GM18519 (cell line): ENCODE results near the gene MIER2.
"Not testable (repeated sequence)": the region's sequence is repeated elsewhere in the genome, so short reads cannot be mapped to it uniquely, and the experiment has no call there.

Source experiments
- ATAC-seq: cut with Tn5 transposase; IDR thresholded peaks from one replicate; pipeline ENCODE4 v1.9.1; 2021; ENCODE audit warnings: mild to moderate bottlenecking, moderate library complexity; ENCODE audit not compliant: unreplicated experiment, low FRiP score

MIER2 gene

GRCh38 chr19:290372-291005, 54.1 kb downstream of the MIER2 start:
- no peak for ATAC-seq

GRCh38 chr19:289651-290371, 54.8 kb downstream of the MIER2 start:
- no peak for ATAC-seq

GRCh38 chr19:288911-289310, 55.7 kb downstream of the MIER2 start:
- ATAC-seq: no peak

- no peak for ATAC-seq
Observed at GRCh38 chr19:287381-287871, 57.2 kb downstream of the MIER2 start.

GRCh38 chr19:283395-283794, 61.2 kb downstream of the MIER2 start:
- ATAC-seq: no peak

- ATAC-seq: no peak
Observed at GRCh38 chr19:282501-282900, 62.1 kb downstream of the MIER2 start.

- no peak for ATAC-seq
Observed at GRCh38 chr19:281992-282391, 62.6 kb downstream of the MIER2 start.

- ATAC-seq: no peak
Observed at GRCh38 chr19:281156-281853, 63.3 kb downstream of the MIER2 start.

GRCh38 chr19:280541-281009, 64.0 kb downstream of the MIER2 start:
- no peak for ATAC-seq

- ATAC-seq: no peak
Observed at GRCh38 chr19:279656-280055, 64.9 kb downstream of the MIER2 start.

- no peak for ATAC-seq
Observed at GRCh38 chr19:279231-279630, 65.4 kb downstream of the MIER2 start.

GRCh38 chr19:277581-278165, 66.9 kb downstream of the MIER2 start:
- no peak for ATAC-seq

- ATAC-seq: no peak
Observed at GRCh38 chr19:277131-277530, 67.5 kb downstream of the MIER2 start.

GRCh38 chr19:275958-276646, 68.5 kb downstream of the MIER2 start:
- ATAC-seq: no peak

GRCh38 chr19:275000-275399, 69.6 kb downstream of the MIER2 start:
- ATAC-seq: no peak

GRCh38 chr19:273393-273792, 71.2 kb downstream of the MIER2 start:
- no peak for ATAC-seq

GRCh38 chr19:271856-272255, 72.7 kb downstream of the MIER2 start:
- ATAC-seq: no peak

- not testable (repeated sequence) for ATAC-seq
Observed at GRCh38 chr19:270766-271318, 73.8 kb downstream of the MIER2 start.

GRCh38 chr19:269241-269640, 75.4 kb downstream of the MIER2 start:
- no peak for ATAC-seq

GRCh38 chr19:262125-262524, 82.5 kb downstream of the MIER2 start:
- ATAC-seq: no peak
